HG02884 (cell line): ENCODE data around the gene ATP1A4.

Experiments
- ATAC-seq: cut with Tn5 transposase; IDR thresholded peaks from one replicate; pipeline ENCODE4 v1.9.1; 2021; ENCODE audit warnings: mild to moderate bottlenecking, moderate library complexity; ENCODE audit not compliant: unreplicated experiment

ATP1A4 gene

GRCh38 chr1:160169553-160170399 lies 18.4 kb downstream of the ATP1A4 start:
- peak; percentile 64 for ATAC-seq

- no peak for ATAC-seq
These were observed 20.0 kb downstream of the ATP1A4 start for GRCh38 chr1:160171354-160171753.

- no peak for ATAC-seq
These were observed 20.6 kb downstream of the ATP1A4 start for GRCh38 chr1:160171980-160172379.

- no peak for ATAC-seq
These were observed 25.8 kb downstream of the ATP1A4 start for GRCh38 chr1:160177231-160177630.

GRCh38 chr1:160177667-160178066 lies 26.3 kb downstream of the ATP1A4 start:
- no peak for ATAC-seq

GRCh38 chr1:160178731-160179130 lies 27.3 kb downstream of the ATP1A4 start:
- no peak for ATAC-seq

GRCh38 chr1:160179336-160179735 lies 27.9 kb downstream of the ATP1A4 start:
- no peak for ATAC-seq

- ATAC-seq = no peak
These were observed 34.8 kb downstream of the ATP1A4 start for GRCh38 chr1:160186246-160186645.

GRCh38 chr1:160186729-160187128 lies 35.3 kb downstream of the ATP1A4 start:
- ATAC-seq = no peak

- ATAC-seq = no peak
These were observed 36.0 kb downstream of the ATP1A4 start for GRCh38 chr1:160187407-160187806.

GRCh38 chr1:160188341-160188740 lies 36.9 kb downstream of the ATP1A4 start:
- ATAC-seq = no peak

- no peak for ATAC-seq
These were observed 38.5 kb downstream of the ATP1A4 start, which contains the start of gene CASQ1 for GRCh38 chr1:160189649-160190625. TSS of gene CASQ1 (plus strand) at chr1:160190575. CDS start at chr1:160190752, 177 bp downstream.

GRCh38 chr1:160191756-160192155 lies 40.4 kb downstream of the ATP1A4 start:
- ATAC-seq = no peak

GRCh38 chr1:160192234-160192633 lies 40.8 kb downstream of the ATP1A4 start:
- no peak for ATAC-seq

GRCh38 chr1:160193091-160193819 lies 41.9 kb downstream of the ATP1A4 start:
- peak; percentile 72 for ATAC-seq

GRCh38 chr1:160193832-160194736 lies 42.7 kb downstream of the ATP1A4 start:
- no peak for ATAC-seq

- no peak for ATAC-seq
These were observed 43.3 kb downstream of the ATP1A4 start for GRCh38 chr1:160194737-160195059.

- ATAC-seq = no peak
These were observed 44.7 kb downstream of the ATP1A4 start for GRCh38 chr1:160196143-160196542.

- ATAC-seq = no peak
These were observed 45.8 kb downstream of the ATP1A4 start for GRCh38 chr1:160197231-160197630.

- ATAC-seq = no peak
These were observed 49.4 kb downstream of the ATP1A4 start for GRCh38 chr1:160200786-160201185.
